Measurements from ENCODE around the gene CCDC92.

Gene CCDC92

DNA sequence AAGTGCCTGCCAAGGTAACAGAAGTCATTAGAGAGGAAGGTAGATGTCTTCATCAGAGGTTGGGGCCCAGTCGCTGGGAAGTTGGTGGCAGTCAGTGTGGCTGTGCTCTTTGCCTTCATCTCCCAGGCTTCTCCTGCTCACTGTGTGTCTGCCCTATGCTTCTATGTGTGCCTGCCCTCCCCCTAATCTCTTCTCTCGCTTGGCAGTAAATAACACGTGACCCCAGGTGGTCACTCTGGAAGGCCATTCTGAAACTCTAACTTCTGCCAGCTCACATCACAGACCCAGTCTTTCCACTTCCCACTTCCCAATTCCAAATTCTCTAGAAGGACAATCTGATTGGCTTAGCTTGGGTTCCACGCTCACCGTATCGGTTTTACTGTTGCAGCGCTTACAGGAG, 9.6 kb upstream of the CCDC92 start:
- no peak for ATAC-seq
- TF ChIP-seq, protein P1, sequence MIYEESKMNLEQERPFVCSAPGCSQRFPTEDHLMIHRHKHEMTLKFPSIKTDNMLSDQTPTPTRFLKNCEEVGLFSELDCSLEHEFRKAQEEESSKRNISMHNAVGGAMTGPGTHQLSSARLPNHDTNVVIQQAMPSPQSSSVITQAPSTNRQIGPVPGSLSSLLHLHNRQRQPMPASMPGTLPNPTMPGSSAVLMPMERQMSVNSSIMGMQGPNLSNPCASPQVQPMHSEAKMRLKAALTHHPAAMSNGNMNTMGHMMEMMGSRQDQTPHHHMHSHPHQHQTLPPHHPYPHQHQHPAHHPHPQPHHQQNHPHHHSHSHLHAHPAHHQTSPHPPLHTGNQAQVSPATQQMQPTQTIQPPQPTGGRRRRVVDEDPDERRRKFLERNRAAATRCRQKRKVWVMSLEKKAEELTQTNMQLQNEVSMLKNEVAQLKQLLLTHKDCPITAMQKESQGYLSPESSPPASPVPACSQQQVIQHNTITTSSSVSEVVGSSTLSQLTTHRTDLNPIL (CRISPR knock-in tag; IDR thresholded peaks at IDR 0.05; ENCODE audit: low read depth): no peak
- TF ChIP-seq SNAI2 (CRISPR knock-in tag; IDR thresholded peaks at IDR 0.05): no peak
- TF ChIP-seq, protein P2, sequence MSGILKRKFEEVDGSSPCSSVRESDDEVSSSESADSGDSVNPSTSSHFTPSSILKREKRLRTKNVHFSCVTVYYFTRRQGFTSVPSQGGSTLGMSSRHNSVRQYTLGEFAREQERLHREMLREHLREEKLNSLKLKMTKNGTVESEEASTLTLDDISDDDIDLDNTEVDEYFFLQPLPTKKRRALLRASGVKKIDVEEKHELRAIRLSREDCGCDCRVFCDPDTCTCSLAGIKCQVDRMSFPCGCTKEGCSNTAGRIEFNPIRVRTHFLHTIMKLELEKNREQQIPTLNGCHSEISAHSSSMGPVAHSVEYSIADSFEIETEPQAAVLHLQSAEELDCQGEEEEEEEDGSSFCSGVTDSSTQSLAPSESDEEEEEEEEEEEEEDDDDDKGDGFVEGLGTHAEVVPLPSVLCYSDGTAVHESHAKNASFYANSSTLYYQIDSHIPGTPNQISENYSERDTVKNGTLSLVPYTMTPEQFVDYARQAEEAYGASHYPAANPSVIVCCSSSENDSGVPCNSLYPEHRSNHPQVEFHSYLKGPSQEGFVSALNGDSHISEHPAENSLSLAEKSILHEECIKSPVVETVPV (CRISPR knock-in tag; IDR thresholded peaks at IDR 0.05): no peak
- TF ChIP-seq ZC3H10 (CRISPR knock-in tag; IDR thresholded peaks at IDR 0.05): no peak
- TF ChIP-seq, protein P3, sequence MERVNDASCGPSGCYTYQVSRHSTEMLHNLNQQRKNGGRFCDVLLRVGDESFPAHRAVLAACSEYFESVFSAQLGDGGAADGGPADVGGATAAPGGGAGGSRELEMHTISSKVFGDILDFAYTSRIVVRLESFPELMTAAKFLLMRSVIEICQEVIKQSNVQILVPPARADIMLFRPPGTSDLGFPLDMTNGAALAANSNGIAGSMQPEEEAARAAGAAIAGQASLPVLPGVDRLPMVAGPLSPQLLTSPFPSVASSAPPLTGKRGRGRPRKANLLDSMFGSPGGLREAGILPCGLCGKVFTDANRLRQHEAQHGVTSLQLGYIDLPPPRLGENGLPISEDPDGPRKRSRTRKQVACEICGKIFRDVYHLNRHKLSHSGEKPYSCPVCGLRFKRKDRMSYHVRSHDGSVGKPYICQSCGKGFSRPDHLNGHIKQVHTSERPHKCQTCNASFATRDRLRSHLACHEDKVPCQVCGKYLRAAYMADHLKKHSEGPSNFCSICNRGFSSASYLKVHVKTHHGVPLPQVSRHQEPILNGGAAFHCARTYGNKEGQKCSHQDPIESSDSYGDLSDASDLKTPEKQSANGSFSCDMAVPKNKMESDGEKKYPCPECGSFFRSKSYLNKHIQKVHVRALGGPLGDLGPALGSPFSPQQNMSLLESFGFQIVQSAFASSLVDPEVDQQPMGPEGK (CRISPR knock-in tag; IDR thresholded peaks at IDR 0.05; ENCODE audit: borderline replicate concordance): no peak
- TF ChIP-seq ARNTL (CRISPR knock-in tag; IDR thresholded peaks at IDR 0.05; ENCODE audit: borderline replicate concordance, low read depth): no peak

DNA sequence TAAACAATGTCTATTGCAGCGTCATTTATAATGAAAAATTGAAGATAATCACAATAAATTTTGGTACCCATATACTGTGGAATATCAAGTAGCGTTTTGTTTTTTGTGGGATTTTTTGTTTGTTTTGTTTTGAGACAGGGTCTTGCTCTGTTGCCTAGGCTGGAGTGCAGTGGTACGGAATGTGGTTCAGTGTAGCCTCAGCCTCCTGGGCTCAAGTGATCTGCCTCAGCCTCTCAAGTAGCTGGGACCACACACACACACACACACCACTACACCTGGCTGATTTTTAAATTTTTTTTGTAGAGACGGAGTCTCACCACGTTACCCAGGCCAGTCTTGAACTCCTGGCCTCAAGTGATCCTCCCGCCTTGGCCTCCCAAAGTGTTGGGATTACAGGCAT, 6.9 kb upstream of the CCDC92 start:
- ATAC-seq: no peak
- TF ChIP-seq ESRRG (CRISPR knock-in tag; IDR thresholded peaks at IDR 0.05) (no peak), GLIS3 (CRISPR knock-in tag; IDR thresholded peaks at IDR 0.05) (no peak), OSR1 (CRISPR knock-in tag; IDR thresholded peaks at IDR 0.05) (no peak), ISL1 (CRISPR knock-in tag; IDR thresholded peaks at IDR 0.05) (no peak), TCF4 (CRISPR knock-in tag; IDR thresholded peaks at IDR 0.05; ENCODE audit: borderline replicate concordance) (no peak), BACH2 (CRISPR knock-in tag; IDR thresholded peaks at IDR 0.05; ENCODE audit: borderline replicate concordance) (no peak)
- TF ChIP-seq, protein P4, sequence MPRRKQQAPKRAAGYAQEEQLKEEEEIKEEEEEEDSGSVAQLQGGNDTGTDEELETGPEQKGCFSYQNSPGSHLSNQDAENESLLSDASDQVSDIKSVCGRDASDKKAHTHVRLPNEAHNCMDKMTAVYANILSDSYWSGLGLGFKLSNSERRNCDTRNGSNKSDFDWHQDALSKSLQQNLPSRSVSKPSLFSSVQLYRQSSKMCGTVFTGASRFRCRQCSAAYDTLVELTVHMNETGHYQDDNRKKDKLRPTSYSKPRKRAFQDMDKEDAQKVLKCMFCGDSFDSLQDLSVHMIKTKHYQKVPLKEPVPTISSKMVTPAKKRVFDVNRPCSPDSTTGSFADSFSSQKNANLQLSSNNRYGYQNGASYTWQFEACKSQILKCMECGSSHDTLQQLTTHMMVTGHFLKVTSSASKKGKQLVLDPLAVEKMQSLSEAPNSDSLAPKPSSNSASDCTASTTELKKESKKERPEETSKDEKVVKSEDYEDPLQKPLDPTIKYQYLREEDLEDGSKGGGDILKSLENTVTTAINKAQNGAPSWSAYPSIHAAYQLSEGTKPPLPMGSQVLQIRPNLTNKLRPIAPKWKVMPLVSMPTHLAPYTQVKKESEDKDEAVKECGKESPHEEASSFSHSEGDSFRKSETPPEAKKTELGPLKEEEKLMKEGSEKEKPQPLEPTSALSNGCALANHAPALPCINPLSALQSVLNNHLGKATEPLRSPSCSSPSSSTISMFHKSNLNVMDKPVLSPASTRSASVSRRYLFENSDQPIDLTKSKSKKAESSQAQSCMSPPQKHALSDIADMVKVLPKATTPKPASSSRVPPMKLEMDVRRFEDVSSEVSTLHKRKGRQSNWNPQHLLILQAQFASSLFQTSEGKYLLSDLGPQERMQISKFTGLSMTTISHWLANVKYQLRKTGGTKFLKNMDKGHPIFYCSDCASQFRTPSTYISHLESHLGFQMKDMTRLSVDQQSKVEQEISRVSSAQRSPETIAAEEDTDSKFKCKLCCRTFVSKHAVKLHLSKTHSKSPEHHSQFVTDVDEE (CRISPR knock-in tag; IDR thresholded peaks at IDR 0.05): no peak

DNA sequence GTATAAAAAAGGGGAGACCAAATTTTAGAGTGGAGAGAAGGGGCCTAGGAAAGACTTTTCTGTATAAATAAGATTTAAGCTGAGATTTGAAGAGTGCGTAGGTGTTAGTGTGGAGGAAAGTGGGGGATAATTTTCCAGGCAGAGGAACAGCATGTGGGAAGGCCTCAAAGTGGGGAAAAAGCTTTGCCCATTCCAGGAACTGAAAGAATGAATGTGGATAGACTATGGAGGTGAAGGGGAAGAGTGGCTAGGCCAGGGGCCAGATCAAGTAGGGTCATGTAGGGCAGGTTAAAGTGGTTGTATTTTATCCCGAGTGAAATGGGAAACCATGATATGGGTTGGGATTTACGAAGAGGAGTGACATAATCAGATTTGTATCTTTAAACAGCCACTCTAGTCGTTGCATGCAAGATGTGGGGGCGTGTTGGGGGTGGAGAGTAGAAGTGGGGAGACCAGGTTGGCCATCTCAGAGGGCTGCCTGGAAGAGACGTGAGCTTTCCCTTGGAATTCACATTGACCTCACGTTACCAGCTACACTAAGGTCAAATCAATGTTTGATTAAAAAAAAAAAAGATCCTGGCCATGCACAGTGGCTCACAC, 3.7 kb upstream of the CCDC92 start:
- TF ChIP-seq, protein P1 (CRISPR knock-in tag; IDR thresholded peaks at IDR 0.05; ENCODE audit: low read depth): no peak
- TF ChIP-seq TOX (CRISPR knock-in tag; IDR thresholded peaks at IDR 0.05; ENCODE audit: borderline replicate concordance): no peak
- ATAC-seq: no peak

DNA sequence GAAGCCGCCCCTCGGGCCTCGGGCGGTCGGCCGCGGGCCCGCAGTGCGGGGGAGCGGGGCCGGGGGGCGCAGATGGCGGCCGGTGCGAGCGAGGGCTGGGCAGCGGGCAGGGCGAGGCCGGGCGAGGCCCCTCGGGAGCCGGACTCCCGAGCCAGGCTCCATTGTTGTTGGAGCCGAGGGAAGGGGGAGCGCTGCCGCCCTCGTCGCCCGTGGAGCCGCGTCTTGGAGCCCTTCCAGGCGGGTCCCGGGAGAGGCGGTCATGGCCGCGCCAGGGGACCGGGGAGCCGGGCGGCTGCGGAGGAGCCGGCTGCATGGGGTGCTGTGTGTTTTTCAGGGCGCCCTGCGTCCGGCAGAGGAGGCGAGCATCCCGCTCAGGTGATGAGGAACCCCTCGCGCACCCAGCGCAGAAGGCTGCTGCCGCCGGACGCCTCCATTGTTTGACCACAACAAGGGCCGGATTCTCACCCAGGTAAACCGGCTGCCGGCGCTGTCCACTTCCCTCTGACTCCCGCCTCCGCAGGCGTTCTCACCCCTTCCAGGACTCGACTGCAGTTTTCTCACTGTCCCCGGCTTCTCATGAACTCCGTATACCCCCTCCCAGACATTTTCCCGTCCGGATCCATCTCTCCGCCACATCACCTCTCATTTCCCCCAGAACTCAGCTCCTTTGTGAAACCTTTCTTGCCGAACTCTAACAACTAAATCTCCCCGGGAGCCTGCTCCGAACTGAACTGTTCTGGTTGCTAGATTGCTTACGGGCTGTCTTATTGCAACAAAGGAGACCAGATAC, 1.1 kb upstream of the CCDC92 start:
- ATAC-seq: peak; percentile 24
- TF ChIP-seq ZNF8 (CRISPR knock-in tag; IDR thresholded peaks at IDR 0.05) (no peak), CSDC2 (CRISPR knock-in tag; IDR thresholded peaks at IDR 0.05) (no peak), SNAI2 (CRISPR knock-in tag; IDR thresholded peaks at IDR 0.05) (no peak), TCF4 (CRISPR knock-in tag; IDR thresholded peaks at IDR 0.05; ENCODE audit: borderline replicate concordance) (no peak), ARNTL (CRISPR knock-in tag; IDR thresholded peaks at IDR 0.05; ENCODE audit: borderline replicate concordance, low read depth) (no peak), PPARA (CRISPR knock-in tag; IDR thresholded peaks at IDR 0.05; ENCODE audit: borderline replicate concordance) (no peak), ISL1 (CRISPR knock-in tag; IDR thresholded peaks at IDR 0.05) (no peak), ZNF565 (CRISPR knock-in tag; conservative IDR thresholded peaks at IDR 0.05; ENCODE audit: low read depth) (no peak), ZC3H10 (CRISPR knock-in tag; IDR thresholded peaks at IDR 0.05) (no peak), OSR1 (CRISPR knock-in tag; IDR thresholded peaks at IDR 0.05) (no peak)
